ENCODE measurements around the gene KRT6A.

GRCh38 chr12:52442600-52443061 is 50.4 kb downstream of the KRT6A start:
- TF ChIP-seq EZH2 (IDR thresholded peaks at IDR 0.05; ENCODE audit: borderline replicate concordance, insufficient read depth, low read depth, low read length, poor library complexity, severe bottlenecking), result no peak
- no peak for TF ChIP-seq CTCF (IDR thresholded peaks at IDR 0.05)

Measured in B cell (primary cell).